ENCODE measurements around the gene PIGBOS1.
"Not testable (repeated sequence)": the region's sequence is repeated elsewhere in the genome, so short reads cannot be mapped to it uniquely, and the experiment has no call there.

The PIGBOS1 gene

GRCh38 chr15:55297315-55297714 lies 21.6 kb downstream of the PIGBOS1 start:
- DNase-seq (ENCODE audit: insufficient read length, low spot score), result no peak
- no peak for FAIRE-seq
- no peak for TF ChIP-seq CTCF (IDR thresholded peaks at IDR 0.05; ENCODE audit: insufficient read depth, missing control alignments)

- peak; percentile 41 for DNase-seq (ENCODE audit: insufficient read length, low spot score)
- no peak for FAIRE-seq
- peak; percentile 87 for TF ChIP-seq CTCF (IDR thresholded peaks at IDR 0.05; ENCODE audit: insufficient read depth, missing control alignments)
Measured at GRCh38 chr15:55290528-55291057, 28.3 kb downstream of the PIGBOS1 start.

- no peak for TF ChIP-seq CTCF (IDR thresholded peaks at IDR 0.05; ENCODE audit: insufficient read depth, missing control alignments)
- FAIRE-seq (no peak), DNase-seq (ENCODE audit: insufficient read length, low spot score) (no peak)
Measured at GRCh38 chr15:55289746-55290527, 29.0 kb downstream of the PIGBOS1 start, which contains the start of gene RAB27A. Gene RAB27A, minus strand, starts transcription at chr15:55289813. Its CDS starts 54,879 bp downstream, at chr15:55234934.

- DNase-seq (ENCODE audit: insufficient read length, low spot score), result no peak
- no peak for TF ChIP-seq CTCF (IDR thresholded peaks at IDR 0.05; ENCODE audit: insufficient read depth, missing control alignments)
- FAIRE-seq, result no peak
Measured at GRCh38 chr15:55289011-55289745, 29.7 kb downstream of the PIGBOS1 start.

GRCh38 chr15:55288006-55288717 lies 30.8 kb downstream of the PIGBOS1 start:
- FAIRE-seq, result no peak
- TF ChIP-seq CTCF (IDR thresholded peaks at IDR 0.05; ENCODE audit: insufficient read depth, missing control alignments), result no peak

GRCh38 chr15:55286442-55287189 lies 32.3 kb downstream of the PIGBOS1 start:
- FAIRE-seq; DNase-seq (ENCODE audit: insufficient read length, low spot score): not testable (repeated sequence)

More at GRCh38 chr15:55288006-55288717, 30.8 kb downstream of the PIGBOS1 start:
- DNase-seq (ENCODE audit: insufficient read length, low spot score), result no peak
